GM19372 (cell line): ENCODE measurements around the gene FAM78A.

Experiments used
- ATAC-seq: cut with Tn5 transposase; IDR thresholded peaks from one replicate; pipeline ENCODE4 v1.9.1; 2021; ENCODE audit warnings: mild to moderate bottlenecking, low read depth, moderate library complexity; ENCODE audit not compliant: unreplicated experiment

The FAM78A gene

DNA sequence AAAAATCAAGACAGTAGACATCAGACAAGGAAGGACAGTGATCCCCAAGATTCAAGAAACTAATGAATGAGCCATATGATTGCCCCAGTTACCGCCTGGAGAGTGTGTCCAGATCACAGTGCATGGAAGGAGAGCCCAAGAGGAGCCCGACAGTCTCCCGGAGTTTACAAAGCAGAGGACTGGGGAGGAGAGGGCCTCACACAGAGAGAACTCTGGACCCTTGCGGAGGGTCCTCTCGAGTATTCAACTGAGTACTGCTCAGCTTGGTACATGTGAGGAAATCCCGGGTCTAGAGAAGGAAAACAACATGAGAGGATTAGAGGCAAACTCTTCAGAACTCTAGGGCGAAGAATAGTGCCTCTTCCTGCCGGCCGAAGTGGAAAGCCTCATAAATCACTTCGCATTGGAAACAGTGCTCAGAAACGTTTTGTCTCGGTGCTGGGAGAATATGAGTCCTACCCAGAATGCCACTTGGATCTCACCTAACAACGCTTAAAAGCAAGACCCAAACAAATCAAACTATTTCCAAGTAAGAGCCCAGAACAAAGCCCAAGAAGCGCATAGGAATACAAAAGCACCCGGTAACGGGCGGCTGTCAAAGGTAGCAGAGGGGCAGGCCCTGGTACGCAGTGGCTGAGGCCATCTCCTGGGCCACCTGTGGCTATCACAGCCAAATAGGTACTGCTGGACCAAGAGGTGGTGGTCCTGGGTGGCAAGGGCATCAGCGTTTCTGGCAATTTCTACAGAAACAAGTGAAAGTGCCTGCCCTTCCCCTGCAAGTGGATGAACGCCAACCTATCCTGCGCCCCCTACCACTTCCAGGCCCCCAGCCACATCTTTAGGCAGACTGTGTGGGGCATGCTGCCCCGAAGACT is 36.0 kb downstream of the FAM78A start:
- ATAC-seq: no peak

DNA sequence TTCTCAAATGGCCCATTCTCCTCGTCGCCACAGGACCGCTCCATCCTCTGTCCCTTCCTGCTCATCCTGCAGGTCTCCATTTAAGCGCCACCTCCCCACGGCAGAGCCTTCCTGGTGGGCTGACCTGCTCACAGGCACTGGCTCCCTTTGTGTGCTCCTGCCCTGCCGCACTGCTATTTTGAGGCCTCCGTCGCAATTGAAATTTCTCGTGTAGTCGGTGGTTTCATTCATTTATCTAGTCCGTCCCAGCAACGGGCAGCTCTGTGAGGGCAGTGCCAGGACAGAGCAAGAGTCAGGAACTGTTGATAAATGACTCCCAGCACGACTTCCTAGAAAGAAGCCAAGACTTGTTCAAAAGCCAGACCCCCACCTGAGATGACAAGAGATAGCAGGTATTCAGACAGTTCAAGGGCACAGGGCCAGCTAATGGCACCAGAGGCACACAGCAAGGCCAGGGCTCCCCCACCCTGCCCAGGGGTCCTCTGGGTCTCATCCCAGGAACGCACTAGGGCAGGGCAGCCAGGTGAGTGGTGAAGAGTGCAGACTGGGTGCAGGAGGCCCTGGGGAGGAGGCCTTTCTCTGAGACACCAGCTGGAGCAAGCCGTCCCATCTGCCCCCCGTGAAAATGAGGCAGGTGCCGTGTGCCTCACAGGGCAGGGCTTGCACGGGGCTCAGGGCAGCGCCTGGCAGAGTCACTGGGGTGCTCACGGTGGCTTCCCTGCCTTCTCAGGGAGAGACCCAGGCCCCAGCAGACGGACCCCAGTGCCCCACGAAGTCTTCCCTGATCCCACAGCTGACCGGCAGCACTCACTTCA is 36.9 kb downstream of the FAM78A start:
- no peak for ATAC-seq

DNA sequence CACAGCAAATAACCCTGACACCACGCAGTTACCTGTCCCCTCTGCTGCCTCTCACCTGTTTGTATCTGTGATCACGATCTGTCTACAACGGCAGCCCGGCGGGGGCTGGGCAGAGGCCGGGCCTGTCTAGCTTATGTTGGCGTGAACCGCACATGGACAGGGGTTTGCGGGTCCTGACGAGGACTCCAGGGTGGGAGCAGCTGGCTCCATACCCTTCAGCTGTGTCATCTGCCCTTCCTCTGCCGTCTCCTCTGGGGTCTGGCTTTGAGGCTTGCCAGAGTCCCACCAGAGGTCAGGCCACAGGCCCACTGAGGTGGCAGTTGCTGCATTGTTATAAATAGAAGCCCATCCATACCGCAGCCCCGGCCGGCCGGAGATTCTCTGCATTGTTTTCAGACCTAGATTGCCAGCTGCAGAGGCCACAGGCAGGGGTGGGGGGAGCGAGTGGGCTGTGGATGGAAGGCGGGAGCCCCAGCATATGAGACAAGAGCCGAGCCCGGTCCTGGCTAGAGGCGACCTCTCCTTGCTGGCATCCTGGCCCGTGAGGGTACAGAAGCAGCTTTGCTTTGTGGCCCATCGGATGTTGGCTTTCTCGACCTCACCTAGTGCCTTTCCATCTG is 37.8 kb downstream of the FAM78A start:
- peak; percentile 27 for ATAC-seq

DNA sequence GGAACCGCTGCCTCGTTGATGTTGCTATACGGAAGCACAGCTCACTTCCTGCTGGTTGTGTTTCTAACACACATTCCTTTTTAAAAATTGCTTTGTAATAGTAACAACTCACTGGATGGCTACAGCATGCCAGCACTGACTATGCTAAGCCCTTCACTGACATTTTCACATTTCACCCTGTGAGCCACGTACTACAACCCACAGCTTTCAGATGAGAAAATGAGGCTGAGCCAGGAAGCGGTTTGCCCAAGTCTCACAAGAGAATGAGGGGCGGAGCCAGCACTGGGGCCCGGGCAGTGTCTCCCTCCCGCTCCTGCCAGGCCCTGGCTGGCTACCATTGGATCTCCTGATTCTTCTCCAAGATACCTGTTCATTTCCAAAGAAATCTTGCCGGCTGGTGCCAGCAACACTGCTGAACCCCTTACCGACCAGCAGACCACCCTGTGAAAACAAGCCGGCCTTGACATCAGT is 38.3 kb downstream of the FAM78A start:
- peak; percentile 88 for ATAC-seq

DNA sequence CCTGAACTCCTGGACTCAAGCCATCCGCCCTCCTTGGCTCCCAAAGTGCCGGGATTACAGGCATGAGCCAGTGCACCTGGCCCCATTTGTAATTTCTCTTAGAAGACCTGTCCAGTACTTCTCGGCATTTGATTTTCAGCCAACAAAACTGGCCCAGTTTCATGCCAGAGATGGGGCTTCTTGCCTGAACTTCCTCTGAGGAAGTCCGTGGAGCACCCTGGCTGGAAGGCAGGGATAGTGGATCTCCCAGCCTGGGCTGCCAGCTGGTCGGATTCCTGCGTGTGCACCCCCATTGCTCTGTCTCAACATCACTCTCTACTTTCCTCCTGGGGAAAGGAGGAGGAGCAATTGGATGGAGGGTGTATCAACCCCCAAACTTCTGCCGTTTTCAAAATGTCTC is 39.0 kb downstream of the FAM78A start:
- ATAC-seq: no peak

DNA sequence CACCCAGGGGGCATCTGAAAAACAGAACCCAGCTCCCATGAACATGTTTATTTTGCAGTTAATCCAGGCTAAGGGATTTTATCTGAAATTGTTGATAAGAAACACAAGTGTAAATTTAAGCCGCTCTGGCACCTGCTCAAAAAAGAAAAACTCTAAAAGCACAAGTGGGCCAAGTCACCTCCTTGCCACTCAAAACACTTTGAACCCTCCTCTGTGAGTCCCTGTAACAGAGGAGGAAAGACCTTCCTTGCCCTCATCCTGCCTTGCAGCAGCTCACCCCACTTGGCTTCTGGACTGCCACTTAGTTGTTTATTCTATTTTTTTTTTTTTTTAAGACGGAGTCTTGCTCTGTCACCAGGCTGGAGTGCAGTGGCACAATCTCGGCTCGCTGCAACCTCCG is 39.5 kb downstream of the FAM78A start:
- no peak for ATAC-seq

DNA sequence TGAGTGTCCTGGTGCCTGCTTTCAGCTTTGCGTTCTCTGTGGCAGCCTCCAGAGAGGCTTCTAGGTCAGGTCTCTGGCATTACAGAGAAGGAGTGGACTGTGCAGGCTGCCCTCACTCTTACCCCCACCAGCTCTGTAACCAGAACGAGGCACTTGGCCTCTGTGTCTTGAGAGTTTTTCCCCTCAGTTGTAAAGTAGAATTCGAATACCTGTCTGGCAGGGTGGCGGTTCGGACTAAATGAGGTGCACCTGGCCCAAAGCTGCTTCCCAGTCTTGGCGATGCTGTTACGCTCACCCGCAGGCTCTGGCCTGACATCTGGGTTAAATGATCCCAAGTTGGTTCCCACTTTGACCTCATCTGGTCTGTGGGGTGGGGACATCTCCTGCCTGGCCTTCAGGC is 40.1 kb downstream of the FAM78A start:
- ATAC-seq: no peak

DNA sequence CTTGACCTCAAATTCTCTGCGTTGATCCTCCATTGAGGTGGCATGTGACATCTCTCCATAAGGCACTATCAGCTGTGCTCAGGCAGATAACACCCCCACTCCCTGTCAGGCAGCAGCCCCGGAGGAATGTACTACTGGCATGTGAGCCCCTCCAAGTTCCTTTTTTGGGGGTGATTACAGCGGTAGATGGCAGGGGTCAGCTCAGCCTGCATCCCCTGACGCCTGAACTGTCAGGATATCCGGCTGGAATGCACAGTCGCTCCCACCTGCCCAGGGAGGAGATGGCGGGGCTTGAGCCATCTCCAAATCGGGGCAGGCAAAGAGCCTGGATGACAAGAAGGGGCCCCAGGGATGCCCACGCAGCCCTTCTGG is 40.8 kb downstream of the FAM78A start:
- no peak for ATAC-seq

DNA sequence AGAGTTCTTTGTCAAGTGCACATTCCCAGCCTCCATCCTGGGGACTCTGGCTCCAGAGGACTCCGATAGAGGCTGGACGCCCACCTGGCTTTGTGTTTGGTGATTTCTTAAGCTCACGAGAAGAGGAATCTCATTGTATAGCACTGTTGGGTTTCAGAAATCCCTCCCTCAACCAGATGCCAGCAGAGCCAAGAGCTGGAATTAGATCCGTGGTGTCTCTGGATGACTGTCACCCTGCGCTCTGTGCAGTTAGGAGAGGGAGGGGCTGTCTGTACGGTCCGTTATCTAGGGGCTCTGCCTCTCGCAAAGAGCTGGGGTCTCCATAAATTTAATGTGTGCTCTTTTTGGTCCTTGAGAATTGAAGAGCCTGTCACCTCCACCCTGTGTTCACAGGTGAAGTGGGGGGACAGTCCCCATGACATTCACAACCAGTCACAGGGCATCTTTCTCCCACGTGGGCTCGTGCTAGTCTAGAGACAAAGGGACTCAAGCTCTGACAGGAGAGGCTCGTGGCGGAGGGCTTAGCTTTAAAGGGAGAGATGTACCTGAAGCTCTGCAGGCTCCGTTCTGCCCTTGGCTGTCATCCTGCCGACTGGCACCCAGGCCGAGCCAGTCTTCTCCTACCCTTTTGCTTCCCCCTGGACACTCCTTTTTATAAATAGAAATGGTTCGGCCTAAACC is 41.4 kb downstream of the FAM78A start:
- ATAC-seq: no peak

DNA sequence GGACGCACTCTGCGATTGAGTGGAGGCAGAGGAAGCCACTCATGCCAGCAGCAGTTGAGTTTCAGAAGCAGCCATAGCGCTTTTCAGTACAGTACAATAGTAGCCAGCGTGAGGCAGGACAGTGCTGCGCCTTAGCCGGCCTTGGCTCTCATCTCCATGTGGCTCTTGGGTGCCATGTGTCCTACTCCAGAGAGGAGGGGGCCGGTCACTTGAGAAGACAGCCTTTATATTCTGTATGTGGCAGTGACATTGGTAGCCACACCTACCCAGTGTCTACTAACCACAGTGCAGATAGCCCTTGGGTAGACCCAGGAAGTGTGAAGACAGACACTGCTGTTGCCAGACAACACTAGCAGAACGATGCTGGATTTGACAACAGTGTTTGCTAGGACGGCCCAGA is 42.3 kb downstream of the FAM78A start:
- ATAC-seq: no peak

DNA sequence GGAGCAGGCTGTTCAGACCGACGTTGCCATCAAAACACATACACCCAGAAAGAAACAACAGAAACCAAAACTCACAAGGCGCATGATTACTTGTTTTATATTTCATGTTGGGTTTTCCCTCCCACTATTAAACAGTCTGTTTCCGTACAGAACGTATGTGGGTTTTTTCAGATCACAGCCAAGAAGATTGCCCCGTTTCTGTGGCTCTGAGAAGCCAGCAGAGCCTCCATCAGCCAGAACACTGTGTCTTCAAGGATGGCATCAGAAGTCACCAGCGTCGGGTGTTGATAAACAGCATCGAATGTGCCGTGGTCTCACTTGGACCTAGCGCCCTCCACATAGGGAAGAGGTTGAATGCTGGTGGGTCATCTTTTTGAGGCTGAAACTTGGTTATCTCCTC is 42.8 kb downstream of the FAM78A start:
- no peak for ATAC-seq

DNA sequence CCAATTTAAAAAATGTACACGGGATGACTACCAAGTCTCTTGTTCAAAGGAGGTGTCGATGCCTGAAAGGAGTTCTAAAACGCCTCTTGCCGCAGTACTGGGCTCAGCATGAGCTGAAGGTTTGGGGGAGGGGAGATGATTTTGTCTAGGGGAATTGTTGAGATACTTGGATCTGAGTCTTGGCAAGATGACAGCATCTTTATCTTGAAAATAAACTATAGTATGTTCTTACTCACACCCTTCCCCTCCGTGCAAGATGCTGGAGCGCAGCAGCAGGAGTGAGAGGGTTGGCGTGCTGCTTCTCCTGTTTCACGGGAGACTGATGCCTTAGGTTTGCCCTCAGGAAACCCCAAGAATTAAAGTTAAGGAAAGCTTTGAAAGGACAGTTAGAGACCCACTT is 47.3 kb downstream of the FAM78A start:
- no peak for ATAC-seq

DNA sequence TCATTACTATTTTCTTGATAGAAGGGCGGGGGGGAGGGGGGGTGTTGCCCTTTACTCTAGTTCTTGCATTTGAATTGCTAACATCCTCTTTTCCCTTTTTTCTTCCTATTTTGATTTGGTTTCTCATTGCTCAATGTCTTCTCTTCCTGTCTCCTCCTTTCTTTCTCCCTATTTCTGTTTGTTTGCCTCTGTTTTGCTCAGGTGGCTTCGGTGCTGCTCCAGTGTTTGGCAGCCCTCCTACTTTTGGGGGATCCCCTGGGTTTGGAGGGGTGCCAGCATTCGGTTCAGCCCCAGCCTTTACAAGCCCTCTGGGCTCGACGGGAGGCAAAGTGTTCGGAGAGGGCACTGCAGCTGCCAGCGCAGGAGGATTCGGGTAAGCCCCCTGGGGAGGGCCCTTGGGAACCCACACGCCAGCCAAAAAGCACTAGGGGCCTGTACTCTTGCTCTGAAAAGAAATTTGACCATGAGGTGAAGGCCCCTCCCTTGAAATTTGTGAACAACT is 48.3 kb downstream of the FAM78A start:
- ATAC-seq: no peak

DNA sequence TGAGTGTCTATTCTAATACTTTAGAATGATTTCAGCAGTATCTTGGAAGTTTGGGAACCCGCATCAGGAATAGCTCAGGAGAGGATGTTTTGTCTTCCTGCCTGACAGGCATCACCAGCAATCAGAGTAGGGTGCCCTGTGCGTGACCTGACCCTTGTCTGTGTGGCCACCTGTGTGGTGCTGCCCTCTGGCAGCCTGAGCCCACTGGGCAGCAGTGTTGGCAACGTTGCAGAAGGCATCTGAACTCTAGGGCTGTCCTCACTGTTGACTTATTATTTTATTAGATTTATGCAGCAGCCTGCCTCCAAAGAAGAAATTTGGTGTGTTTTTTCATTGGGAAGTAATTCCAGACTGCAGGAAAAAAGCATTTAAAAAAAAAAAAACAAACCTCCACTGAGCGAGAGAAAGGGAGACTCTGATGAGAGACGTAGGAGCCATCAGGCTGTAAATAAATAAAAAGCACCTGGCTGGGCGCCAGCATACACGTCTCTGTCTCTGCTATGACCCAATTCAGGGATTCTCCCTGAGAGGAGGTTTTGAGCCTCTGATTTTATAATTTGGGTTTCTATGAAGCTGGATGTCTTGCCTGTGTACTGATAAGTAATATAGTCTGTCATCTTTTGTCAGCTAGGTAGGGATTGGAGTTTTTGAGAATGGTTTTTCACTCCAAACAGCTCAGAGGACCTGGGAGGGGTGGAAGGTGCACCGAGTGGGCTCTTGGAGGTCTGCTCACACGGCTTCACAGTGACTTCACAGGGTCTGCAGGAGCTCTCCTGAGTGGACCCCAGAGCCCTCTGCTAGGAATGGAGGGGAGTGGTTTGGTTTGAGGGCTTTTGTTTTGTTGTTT is 49.0 kb downstream of the FAM78A start:
- no peak for ATAC-seq

DNA sequence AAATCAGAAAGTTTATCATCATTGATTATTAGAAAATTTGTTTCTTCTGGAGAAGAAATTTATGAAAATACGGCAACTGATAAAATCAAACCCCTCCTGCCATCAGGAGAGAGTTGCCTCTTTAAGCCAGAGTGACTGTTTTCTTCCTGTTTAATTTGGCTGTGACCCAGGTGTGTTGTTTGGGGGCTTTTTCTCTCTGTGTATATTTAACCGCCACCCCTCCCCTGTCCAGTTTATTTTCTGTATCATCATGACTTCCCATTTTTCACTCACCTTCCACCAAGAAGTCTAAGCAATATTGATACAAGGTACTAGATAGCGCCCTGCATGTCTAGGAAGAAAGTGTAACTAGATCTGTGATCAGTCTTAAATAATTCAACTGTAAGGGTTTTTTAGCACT is 50.1 kb downstream of the FAM78A start:
- ATAC-seq: no peak

DNA sequence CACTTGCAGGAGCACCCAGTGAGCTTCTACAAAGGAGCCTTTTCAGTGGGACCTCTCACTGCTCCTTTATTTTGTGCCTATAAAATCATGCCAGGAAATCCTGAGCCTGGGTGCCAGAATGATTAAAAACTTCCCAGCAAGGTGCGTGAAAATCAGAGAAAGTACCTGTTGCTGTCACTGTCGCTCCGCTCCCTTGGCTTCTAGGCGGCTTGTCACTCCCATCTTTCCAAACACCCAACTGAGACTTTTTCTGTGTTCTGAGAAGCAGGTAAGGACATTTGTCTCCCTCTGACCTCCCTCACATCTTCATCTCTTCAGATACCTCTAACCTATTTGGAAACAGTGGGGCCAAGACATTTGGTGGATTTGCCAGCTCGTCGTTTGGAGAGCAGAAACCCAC is 53.9 kb downstream of the FAM78A start:
- ATAC-seq: no peak

DNA sequence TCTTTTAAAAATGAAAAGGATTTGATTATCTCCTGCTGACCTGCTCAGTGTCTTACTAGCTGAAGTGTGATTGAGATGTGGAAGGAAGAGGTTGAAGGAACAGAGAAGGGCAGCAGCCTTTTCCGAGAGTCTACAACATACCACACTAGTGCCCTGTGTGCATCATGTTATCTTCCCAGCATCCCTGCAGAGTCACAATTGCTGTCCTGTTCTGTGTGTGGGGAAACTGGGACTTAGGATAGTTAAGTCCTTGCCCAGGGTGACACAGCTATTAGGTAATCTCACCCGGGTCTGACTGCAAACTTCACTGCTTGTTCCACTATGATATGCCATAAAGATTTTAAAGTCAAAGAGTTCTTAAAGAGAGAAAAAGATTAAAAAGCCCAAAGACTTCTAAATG is 55.8 kb downstream of the FAM78A start:
- ATAC-seq: no peak

DNA sequence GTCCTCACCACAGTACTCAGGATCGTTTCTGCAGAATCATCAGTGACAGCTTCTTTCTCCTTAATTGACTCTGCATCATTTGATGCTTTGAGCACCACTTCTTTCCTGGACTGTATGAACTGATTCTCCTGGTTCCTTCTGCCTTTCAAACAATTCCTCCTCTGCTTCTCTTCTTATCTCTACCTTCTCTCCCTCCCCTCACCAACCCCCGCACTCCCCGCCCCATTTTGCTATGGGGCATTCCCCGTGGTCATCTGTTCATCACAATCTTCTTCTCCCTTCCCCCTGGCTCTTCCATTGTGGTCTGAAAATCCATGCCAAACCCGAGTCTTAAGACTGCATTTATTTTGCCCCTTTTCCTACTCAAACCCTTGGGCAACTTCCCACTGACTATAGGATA is 57.9 kb downstream of the FAM78A start:
- no peak for ATAC-seq

DNA sequence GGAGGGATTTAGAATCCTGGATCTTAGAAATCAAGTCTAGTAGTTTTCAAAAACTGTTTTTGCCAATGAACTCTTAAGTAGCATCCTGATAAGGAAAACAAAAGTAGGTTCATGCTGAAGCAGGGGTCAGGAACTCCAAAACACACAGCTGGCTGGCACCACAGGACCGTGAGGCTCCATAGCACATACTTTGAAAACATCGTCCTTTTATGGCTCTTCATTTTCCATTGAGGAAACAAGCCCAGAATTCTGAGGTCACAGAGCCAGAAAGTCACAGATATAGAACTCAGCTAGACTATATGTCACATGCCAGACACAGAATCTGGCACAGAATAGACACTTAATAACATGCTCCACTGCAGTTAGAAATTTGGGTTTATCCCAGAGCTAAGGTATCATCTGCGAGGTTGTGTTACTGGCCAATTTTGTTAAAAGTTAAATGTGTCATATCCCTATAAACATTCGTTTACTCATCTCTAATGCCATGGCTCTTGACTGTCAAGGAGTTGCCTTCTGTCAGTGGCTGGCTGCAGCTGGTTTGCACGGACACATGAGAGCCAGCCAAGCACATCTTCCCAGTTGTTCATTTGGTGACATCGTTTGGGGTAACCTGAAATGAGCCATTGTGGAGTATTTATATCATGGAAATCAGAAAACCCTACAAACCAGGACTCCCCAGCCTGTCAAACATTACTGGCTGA is 58.8 kb downstream of the FAM78A start:
- no peak for ATAC-seq
